Pulmonary artery endothelial cell (primary cell): Measurements from ENCODE around the gene RAB3A. TPM values are rescaled to one million over a fixed set of nuclear protein-coding genes. Genes with fewer than 3 reads are reported as not detected.

Experiments
- DNase-seq: peaks from one replicate; pipeline ENCODE4 v3.0.0-alpha.2; 2011; ENCODE audit warnings: low read depth, low spot score
- total RNA-seq: library from RNA; depleted of rRNA; stranded (reverse); fragments of >200 nt; gene quantifications from 2 replicates; pipeline ENCODE4 v1.2.3, GENCODE V29; 2014

RAB3A gene
- total RNA-seq, 1 donor from 2014 or later = 0.99 TPM

GRCh38 chr19:18150776-18151624 lies 52.8 kb downstream of the RAB3A start:
- DNase-seq = no peak

GRCh38 chr19:18149596-18149975 lies 54.3 kb downstream of the RAB3A start:
- DNase-seq = no peak

- no peak for DNase-seq
Measured at GRCh38 chr19:18147396-18147795, 56.4 kb downstream of the RAB3A start.

Other genes with a start within 250 kb of the RAB3A start
- gene KCNN1, start 236.9 kb downstream of the RAB3A start, total RNA-seq = under 0.01 TPM in 1 of 2 replicates, not detected in the other
- gene ARRDC2, start 195.9 kb downstream of the RAB3A start, total RNA-seq = 10.3 and 15.5 TPM in 2 replicates
- 0.18 TPM in 1 of 2 replicates, not detected in the other for gene IL12RB1, start 117.1 kb downstream of the RAB3A start, total RNA-seq
- gene MAST3, start 106.3 kb downstream of the RAB3A start, total RNA-seq = 0.67 and 0.92 TPM in 2 replicates
- 2.4 and 2.8 TPM in 2 replicates for gene PIK3R2, start 50.9 kb downstream of the RAB3A start, total RNA-seq
- gene IFI30, start 30.2 kb downstream of the RAB3A start, total RNA-seq = 2.2 and 2.4 TPM in 2 replicates
- 10.3 and 13.0 TPM in 2 replicates for gene MPV17L2, start 10.8 kb downstream of the RAB3A start, total RNA-seq
- gene PDE4C, start 22.4 kb upstream of the RAB3A start, total RNA-seq = 0.04 and 0.20 TPM in 2 replicates
- gene IQCN, start 70.4 kb upstream of the RAB3A start, total RNA-seq = 0.07 TPM in 1 of 2 replicates, not detected in the other
- 124 and 131 TPM in 2 replicates for gene JUND, start 77.6 kb upstream of the RAB3A start, total RNA-seq
- 139 and 172 TPM in 2 replicates for gene LSM4, start 119.0 kb upstream of the RAB3A start, total RNA-seq
- 23.9 and 25.7 TPM in 2 replicates for gene PGPEP1, start 136.6 kb upstream of the RAB3A start, total RNA-seq
- gene GDF15, start 182.1 kb upstream of the RAB3A start, total RNA-seq = 95.0 and 102 TPM in 2 replicates
- not detected in 2 replicates for gene LRRC25, start 193.6 kb upstream of the RAB3A start, total RNA-seq
- gene SSBP4, start 215.4 kb upstream of the RAB3A start, total RNA-seq = 75.4 and 84.3 TPM in 2 replicates
- gene ISYNA1, start 234.1 kb upstream of the RAB3A start, total RNA-seq = 45.2 and 46.0 TPM in 2 replicates